ENCODE results near the gene UXS1.

DNA sequence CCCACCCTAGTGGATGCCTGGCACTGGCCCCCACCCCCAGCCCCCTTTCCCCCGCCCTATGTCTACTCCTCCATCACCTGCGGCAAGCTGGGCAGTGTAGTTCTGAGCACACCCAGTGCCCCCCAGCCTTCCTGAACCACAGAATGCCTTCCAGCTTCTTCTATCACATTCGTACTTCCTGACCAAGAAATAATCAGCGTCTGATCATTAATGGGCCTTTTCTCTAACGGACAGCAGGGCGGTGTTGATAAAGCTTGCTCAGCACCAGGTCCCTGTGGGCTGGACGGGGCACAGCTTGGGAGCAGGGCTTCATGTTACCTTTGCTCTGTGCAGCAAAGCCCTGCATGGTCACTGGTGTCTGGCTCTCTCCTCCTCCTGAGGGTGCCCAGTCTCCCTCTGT, 15.4 kb downstream of the UXS1 start:
- TF ChIP-seq, protein P1, sequence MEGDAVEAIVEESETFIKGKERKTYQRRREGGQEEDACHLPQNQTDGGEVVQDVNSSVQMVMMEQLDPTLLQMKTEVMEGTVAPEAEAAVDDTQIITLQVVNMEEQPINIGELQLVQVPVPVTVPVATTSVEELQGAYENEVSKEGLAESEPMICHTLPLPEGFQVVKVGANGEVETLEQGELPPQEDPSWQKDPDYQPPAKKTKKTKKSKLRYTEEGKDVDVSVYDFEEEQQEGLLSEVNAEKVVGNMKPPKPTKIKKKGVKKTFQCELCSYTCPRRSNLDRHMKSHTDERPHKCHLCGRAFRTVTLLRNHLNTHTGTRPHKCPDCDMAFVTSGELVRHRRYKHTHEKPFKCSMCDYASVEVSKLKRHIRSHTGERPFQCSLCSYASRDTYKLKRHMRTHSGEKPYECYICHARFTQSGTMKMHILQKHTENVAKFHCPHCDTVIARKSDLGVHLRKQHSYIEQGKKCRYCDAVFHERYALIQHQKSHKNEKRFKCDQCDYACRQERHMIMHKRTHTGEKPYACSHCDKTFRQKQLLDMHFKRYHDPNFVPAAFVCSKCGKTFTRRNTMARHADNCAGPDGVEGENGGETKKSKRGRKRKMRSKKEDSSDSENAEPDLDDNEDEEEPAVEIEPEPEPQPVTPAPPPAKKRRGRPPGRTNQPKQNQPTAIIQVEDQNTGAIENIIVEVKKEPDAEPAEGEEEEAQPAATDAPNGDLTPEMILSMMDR (IDR thresholded peaks at IDR 0.05), result no peak
- no peak for TF ChIP-seq POLR2A (IDR thresholded peaks at IDR 0.05)
